KOPT-K1 (cell line): ENCODE results near the gene INPP4B.
A peak's percentile ranks its signal among the peaks of the same experiment; 100 is the strongest.

Source experiments
- H3K27ac ChIP-seq: fragments of 200-600 bp; sonication (generic); 2 replicates; pipeline ENCODE4 v1.5.1; 2016; ENCODE audit warnings: antibody characterized with exemption, mild to moderate bottlenecking, low read depth, low read length; ENCODE audit not compliant: poor library complexity, severe bottlenecking
- H3K36me3 ChIP-seq: fragments of 200-600 bp; sonication (generic); 2 replicates; pipeline ENCODE4 v1.5.1; 2017; ENCODE audit warnings: antibody characterized with exemption, mild to moderate bottlenecking, low read length, moderate library complexity; ENCODE audit not compliant: insufficient read depth
- H3K9me3 ChIP-seq: fragments of 200-600 bp; sonication (generic); 2 replicates; pipeline ENCODE4 v1.5.1; 2017; ENCODE audit warnings: antibody characterized with exemption, low read length, mild to moderate bottlenecking; ENCODE audit not compliant: insufficient read depth, poor library complexity, severe bottlenecking

Gene INPP4B

GRCh38 chr4:142845293-142846107, 601 bp downstream of the INPP4B start:
- Histone ChIP-seq H3K9me3 (no peaks in the 10 kb centered on the region), H3K27ac (peak overlapping the region; percentile 32), H3K36me3 (no peaks in the 10 kb centered on the region)

DNA sequence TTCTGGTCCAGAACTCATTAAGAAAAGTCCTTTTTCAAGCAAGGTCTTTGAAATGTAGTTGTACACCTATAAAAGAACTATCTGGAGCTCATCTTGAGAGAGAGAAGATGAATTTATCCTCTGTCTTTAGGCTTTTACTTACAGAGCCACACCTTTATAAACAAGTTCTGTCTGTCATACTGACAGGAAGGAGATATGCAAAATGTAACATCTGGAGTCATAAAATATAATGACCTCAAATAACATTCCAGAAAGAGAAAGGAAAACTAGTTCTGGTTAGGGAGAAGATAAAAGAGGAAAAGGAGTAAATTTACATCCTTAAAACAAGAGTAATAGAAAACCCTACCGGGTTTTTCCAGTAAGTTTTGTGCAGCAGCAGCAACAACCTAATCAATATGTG, 1.3 kb downstream of the INPP4B start:
- no peaks in the 10 kb centered on the region for H3K9me3 ChIP-seq
- H3K36me3 ChIP-seq: no peaks in the 10 kb centered on the region
- no peak overlapping the region for H3K27ac ChIP-seq

DNA sequence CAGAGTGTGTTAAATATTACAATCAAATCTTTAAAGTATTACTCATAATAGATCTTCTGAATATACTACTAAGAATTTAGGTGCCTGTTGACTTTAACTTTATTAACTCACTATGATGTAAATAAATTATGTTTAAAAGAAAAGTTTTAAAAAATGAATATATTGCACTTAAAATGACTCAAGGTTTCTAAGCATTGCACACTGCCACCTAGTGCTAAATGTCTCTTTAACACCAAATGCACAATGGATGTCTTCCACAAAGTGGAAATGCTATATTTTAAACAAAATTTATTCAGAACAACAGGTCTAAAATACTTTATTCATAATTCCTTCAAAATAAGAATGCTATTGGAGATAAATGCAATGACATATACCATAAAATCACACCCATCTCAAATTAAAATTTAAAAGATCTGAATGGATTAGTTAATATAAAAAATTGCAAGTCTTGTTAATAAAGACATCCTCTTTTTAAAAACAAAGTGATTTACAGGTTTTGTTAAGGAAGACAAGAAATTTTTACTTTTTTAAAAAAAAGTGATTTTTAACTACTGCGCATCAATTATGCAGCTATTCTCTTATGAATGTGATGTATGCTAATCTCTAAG, 5.5 kb downstream of the INPP4B start:
- Histone ChIP-seq H3K36me3 (no peaks in the 10 kb centered on the region), H3K9me3 (no peaks in the 10 kb centered on the region), H3K27ac (no peak overlapping the region)

- Histone ChIP-seq H3K9me3 (no peaks in the 10 kb centered on the region), H3K36me3 (no peaks in the 10 kb centered on the region), H3K27ac (no peak overlapping the region)
These were observed 7.3 kb downstream of the INPP4B start for GRCh38 chr4:142838778-142839177.

GRCh38 chr4:142832022-142832421, 14.1 kb downstream of the INPP4B start:
- H3K9me3 ChIP-seq: no peaks in the 10 kb centered on the region
- H3K36me3 ChIP-seq: no peaks in the 10 kb centered on the region
- no peak overlapping the region for H3K27ac ChIP-seq

- Histone ChIP-seq H3K9me3 (no peaks in the 10 kb centered on the region), H3K36me3 (no peaks in the 10 kb centered on the region), H3K27ac (no peak overlapping the region)
These were observed 19.4 kb downstream of the INPP4B start for GRCh38 chr4:142826503-142827241.

- Histone ChIP-seq H3K9me3 (peaks cover 14% of the 10 kb centered on the region), H3K27ac (no peak overlapping the region), H3K36me3 (no peaks in the 10 kb centered on the region)
These were observed 21.7 kb downstream of the INPP4B start for GRCh38 chr4:142824368-142824767.

DNA sequence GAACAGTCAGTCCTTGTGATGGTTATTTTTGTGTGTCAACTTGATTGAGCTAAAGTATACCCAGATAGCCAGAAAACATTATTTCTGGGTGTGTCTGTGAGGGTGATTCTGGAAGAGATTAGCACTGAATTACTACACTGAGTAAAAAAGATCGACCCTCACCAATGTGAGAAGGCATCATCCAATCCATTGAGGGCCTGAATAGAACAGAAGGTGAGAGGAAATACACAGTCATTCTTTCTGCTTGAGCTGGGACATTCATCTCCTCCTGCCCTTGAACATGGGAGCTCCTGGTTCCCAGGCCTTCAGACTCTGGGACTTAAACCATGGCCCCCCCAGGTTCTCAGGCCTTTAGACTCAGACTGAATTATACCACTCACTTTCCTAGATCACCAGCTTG, 22.3 kb downstream of the INPP4B start:
- H3K36me3 ChIP-seq: no peaks in the 10 kb centered on the region
- H3K27ac ChIP-seq: no peak overlapping the region
- H3K9me3 ChIP-seq: peaks cover 17% of the 10 kb centered on the region

DNA sequence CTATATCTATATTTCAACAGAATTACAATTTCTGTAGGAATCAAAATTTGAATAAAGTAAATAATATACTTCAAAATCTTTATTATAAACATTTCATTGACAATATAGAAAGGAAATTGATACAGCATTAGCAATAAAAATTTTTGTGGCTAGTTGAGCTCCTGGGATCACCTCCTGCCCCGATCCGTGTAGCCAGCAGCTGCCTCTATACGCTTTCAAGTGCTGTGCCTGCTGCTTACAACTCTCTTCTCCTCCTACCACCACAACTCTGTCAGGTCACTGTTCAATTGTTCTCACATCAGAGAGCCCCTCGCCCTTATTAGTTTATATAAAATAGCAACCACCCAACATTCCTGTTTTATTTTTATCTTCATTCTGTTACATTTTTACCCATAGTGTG, 27.6 kb downstream of the INPP4B start:
- no peaks in the 10 kb centered on the region for H3K36me3 ChIP-seq
- peaks cover 17% of the 10 kb centered on the region for H3K9me3 ChIP-seq
- H3K27ac ChIP-seq: no peak overlapping the region

- peaks cover 17% of the 10 kb centered on the region for H3K9me3 ChIP-seq
- peak overlapping the region; percentile 49 for H3K27ac ChIP-seq
- H3K36me3 ChIP-seq: no peaks in the 10 kb centered on the region
These were observed 28.1 kb downstream of the INPP4B start for GRCh38 chr4:142818031-142818430.

DNA sequence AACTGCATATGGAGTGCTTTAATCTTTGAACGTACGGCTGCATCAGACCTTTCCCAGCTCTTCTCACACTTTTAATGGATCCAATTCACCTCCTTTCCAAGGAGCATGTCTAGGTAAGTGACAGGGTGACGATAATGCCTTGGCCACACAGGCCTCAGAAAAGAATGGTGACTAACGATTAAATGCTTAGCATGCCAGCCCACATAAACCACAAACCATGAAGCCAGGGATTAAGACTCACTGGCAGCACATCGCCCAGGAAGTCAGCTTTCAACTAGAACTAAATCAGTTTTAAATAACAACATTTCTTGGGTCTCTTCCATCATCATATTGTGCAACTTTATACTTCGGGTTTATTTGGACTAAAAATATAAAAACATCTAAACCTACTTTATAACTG, 28.7 kb downstream of the INPP4B start:
- Histone ChIP-seq H3K27ac (peak overlapping the region; percentile 49), H3K36me3 (no peaks in the 10 kb centered on the region), H3K9me3 (peaks cover 17% of the 10 kb centered on the region)

GRCh38 chr4:142815834-142816233, 30.3 kb downstream of the INPP4B start:
- Histone ChIP-seq H3K36me3 (no peaks in the 10 kb centered on the region), H3K27ac (no peak overlapping the region), H3K9me3 (peaks cover 17% of the 10 kb centered on the region)

GRCh38 chr4:142813388-142813787, 32.7 kb downstream of the INPP4B start:
- no peak overlapping the region for H3K27ac ChIP-seq
- H3K36me3 ChIP-seq: no peaks in the 10 kb centered on the region
- no peaks in the 10 kb centered on the region for H3K9me3 ChIP-seq

- no peak overlapping the region for H3K27ac ChIP-seq
- no peaks in the 10 kb centered on the region for H3K9me3 ChIP-seq
- no peaks in the 10 kb centered on the region for H3K36me3 ChIP-seq
These were observed 34.0 kb downstream of the INPP4B start for GRCh38 chr4:142812091-142812490.

DNA sequence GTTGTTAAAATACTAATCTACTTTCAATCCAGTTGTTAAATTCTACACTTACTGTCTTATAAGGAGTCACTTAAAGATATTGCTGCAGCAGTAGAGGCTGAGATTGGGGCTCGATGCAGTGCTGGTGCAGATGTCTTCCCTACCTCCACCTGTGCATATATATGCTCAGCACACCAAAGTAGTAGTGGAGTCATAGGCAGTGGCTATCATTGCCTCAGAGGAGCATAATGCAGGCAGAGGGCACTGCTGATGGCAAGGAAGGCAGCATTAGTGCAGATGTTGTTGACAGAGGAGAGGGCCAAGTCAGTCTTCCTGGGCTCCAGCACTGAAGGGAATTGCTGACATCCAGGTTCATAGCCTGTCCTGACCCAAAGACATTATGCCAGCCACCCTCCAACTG, 35.1 kb downstream of the INPP4B start:
- Histone ChIP-seq H3K27ac (no peak overlapping the region), H3K36me3 (no peaks in the 10 kb centered on the region), H3K9me3 (no peaks in the 10 kb centered on the region)
